Suppressor macrophage treated with lipopolysaccharide for 1 hour (primary cell): ENCODE data around the gene SET.

Experiments
- DNase-seq, 3 donors: peaks; one replicate each; pipeline ENCODE4 v3.0.0-alpha.2; 2020 to 2022

The SET gene

GRCh38 chr9:128713941-128714573 is 25.0 kb downstream of the SET start:
- DNase-seq = no peak

GRCh38 chr9:128714586-128715435 is 25.8 kb downstream of the SET start:
- no peak for DNase-seq

DNA sequence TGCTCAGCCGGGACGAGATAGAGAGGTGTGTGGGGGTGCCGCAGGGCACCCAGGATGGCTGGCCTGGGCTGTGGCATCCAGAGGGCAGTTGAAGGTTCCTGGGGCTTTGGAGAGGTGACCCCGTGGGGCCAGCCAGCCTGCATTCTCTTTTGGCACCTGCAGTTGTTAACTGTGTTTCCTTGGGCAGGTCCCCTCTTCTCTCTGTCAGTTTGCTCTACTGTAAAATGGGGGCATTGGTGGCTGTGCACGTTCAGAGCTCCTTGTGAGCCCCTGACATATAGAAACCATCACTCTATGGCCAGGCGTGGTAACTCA is 26.4 kb downstream of the SET start:
- no peak for DNase-seq

DNA sequence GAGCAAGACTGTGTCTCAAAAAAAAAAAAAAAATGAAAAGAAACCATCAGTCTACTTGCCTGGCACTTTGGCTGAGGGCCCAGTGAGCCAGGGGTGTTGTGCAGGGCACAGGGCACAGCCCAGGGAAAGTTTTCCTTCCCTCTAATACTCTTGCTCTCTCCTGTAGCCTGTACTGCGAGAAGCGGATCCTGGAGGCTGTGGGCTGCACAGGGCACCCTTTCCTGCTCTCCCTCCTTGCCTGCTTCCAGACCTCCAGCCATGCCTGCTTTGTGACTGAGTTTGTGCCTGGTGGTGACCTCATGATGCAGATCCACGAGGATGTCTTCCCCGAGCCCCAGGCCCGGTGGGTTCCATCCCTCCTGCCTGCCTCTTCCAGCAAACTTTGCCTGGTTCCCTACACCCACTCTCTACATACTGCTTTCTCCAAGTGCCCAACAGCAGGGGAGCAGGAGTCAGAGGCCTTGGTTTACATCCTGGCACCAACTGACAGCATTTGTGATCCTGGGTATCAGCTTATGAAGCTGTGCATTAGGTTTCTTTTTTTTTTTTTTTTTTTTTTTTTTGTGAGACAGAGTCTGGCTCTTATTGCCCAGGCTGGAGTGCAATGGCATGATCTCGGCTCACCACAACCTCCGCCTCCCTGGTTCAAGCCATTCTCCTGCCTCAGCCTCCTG is 27.7 kb downstream of the SET start:
- no peak for DNase-seq

GRCh38 chr9:128718047-128718446 is 29.0 kb downstream of the SET start:
- no peak for DNase-seq

GRCh38 chr9:128718475-128718874 is 29.5 kb downstream of the SET start:
- DNase-seq = no peak

DNA sequence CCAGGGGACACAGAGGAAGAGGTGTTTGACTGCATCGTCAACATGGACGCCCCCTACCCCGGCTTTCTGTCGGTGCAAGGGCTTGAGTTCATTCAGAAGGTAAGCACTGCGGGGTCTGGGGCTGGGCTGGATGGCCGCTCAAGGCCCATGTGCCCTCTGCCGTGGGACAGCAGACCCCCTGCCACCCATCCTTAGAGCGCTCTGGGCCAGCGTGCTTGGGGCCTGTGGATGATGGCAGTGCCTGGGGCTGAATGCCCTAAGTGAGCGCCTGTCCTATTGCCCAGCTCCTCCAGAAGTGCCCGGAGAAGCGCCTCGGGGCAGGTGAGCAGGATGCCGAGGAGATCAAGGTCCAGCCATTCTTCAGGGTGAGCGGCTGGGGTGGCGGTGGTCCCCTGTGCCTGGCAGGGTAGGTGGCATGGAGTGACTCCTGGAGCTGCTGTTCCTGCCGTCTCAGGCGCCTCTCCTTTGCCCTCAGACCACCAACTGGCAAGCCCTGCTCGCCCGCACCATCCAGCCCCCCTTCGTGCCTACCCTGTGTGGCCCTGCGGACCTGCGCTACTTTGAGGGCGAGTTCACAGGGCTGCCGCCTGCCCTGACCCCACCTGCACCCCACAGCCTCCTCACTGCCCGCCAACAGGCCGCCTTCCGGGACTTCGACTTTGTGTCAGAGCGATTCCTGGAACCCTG is 31.0 kb downstream of the SET start:
- no peak for DNase-seq

GRCh38 chr9:128720841-128721486 is 31.9 kb downstream of the SET start:
- no peak for DNase-seq

- DNase-seq = no peak
Measured at GRCh38 chr9:128721487-128722010, 32.5 kb downstream of the SET start.

- no peak for DNase-seq
Measured at GRCh38 chr9:128722380-128723351, 33.6 kb downstream of the SET start.

DNA sequence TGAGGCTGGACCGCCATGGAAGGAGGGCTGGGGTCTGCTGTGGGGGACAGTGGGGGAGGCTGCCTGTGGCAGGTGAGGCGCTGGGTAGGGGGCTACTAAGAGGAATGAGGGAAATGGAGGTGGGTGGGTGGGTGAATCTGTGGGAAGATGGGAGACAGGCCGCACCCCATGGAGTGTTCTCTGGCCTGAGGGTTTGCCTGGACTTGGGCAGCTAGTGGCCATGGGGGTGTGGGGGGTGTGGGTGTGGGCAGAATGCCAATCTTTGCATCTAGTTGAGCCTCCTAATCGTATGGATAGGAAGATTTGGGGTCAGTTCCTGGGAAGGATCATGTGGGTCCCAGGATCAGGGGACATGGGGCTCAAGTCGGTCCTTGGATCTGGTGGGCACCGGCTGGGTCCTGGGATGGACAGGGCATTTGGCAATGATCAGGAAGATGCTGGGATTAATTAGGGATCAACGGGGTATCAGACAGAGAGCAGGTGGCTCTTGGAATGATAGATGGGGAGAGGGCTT is 34.4 kb downstream of the SET start:
- peak in 2 of 3 donors; percentile 10 to 21 for DNase-seq

DNA sequence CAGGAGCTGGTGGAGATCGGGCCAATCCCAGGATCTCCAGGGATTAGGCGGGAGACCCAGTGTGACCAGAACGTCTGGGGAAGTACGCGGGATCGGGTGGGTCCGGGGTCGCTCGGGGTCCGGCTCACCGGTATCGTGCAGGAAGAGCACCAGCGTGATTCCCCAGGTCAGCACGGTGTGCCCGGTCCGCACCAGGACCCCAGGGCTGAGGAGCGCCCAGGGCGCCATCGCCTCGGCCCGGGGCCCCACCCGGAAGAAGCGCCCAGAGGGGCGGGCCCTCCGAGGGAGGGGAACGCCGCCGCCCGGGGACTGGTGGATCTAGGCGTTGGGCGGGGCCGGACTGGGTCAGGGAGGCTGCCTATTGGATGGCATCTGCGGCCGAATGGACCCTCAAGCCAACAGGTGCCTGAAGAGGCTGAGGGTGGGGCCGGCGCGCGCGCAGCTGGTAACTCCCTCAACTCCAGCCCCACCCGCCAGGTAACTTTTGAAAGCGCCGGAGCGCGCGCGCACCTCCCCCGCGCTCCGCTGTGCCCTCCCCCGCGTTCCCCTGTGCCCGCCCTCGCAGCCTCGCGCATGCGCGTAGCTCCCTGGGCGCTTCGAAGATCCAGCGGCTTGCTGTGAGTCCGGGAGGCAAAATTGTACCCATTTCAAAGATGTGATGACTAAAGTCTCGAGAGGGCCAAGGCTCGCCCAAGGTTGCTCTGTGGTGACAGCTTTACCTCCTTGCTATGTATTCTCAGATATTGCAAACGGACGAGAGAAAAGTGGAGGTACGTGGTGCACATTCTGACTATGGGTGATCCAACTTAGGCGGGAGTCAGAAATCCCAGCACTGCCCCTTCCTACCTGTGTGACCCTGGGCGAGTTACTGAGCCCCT is 35.1 kb downstream of the SET start, which contains the start of gene ZDHHC12:
ZDHHC12 (minus strand) TSS at position 262 of the 878 bp plus-strand sequence; CDS start at position 228, 34 bp downstream.
- peak; percentile 97 to 99 (median 98) for DNase-seq

DNA sequence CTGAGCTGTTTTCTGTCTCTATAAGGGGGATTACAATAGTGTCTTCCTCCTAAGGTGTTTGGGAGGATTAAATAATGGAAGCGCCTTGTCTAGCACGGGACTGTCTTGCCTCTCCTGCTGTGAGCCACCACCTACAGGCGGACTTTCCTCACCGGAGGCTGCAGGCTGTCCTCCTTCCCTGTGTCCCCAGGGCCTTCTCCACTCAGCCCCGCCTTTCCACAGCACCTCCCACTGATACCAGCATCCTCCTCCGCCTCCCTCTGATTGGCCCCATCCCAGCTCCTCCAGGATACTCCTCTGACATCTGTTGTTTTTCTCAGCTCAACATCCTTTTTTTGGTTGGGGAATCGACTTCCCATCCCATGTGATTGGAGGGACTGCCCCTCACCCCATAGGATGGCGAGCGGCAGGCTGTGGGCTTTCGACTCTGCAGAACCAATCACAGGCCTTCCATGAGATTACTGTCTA is 35.8 kb downstream of the SET start:
- peak; percentile 69 to 78 (median 71) for DNase-seq

- no peak for DNase-seq
Measured at GRCh38 chr9:128727640-128728248, 38.7 kb downstream of the SET start.

- no peak for DNase-seq
Measured at GRCh38 chr9:128728298-128728697, 39.3 kb downstream of the SET start.

DNA sequence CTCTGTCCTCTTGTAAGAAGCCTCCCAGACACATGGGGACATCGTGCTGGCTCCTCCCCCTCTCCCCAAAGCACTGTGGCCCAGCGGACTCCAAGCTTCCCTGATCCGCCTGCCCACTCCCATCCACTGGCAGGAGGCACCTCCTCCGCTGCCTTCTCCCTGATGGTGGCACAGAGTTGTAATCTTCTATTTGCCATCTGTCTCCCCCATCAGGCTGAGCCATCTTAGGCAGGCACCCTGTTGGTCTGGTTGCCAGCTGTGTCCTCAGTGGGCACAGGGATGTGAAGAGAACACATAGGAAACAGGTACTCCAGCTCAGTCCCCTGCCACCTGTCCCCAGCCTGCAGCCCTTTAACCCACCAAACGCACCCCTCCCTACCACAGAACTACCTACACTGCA is 40.3 kb downstream of the SET start:
- no peak for DNase-seq

- DNase-seq = no peak
Measured at GRCh38 chr9:128729766-128730517, 40.9 kb downstream of the SET start.

DNA sequence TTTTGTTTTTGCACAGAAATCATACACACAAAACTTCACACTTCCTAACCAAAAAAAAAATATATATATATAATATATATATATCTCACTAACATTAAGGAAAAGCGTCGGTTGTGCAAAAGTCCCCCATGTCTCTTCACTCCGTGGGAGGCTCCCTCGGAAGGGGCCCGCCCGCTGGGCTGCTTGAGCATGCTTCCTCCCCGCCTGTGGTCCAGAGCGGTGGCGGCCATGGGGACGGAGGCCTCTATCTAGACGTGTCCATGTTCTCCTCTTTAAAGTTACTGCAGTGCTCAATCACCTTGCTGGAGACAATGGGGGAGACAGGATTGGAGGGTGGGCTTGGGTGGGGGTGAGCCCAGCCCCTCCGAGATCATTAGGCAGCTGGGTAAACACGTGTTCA is 42.1 kb downstream of the SET start:
- no peak for DNase-seq

GRCh38 chr9:128731691-128732090 is 42.7 kb downstream of the SET start:
- no peak for DNase-seq
